H1 (cell line): ENCODE measurements around the gene TGM3. TPM values are rescaled to one million over a fixed set of nuclear protein-coding genes. Genes with fewer than 3 reads are reported as not detected.

Experiments used
- CTCF ChIA-PET: fragments of 300-600 bp; sonication (Branson Sonifier 250); formaldehyde crosslinking; loops from one replicate; lab custom pipeline; 2021; ENCODE audit not compliant: partially characterized antibody; lab: Charles Lee
- POLR2A ChIA-PET: fragments of 300-600 bp; sonication (Branson Sonifier 250); formaldehyde crosslinking; loops from one replicate; lab custom pipeline; 2021; ENCODE audit warnings: inconsistent platforms; ENCODE audit not compliant: partially characterized antibody; lab: Charles Lee
- DNase-seq, 2 experiments: peaks; one replicate each; pipeline versions ENCODE4 v3.0.0 to v3.0.0-alpha.2; 2010 to 2022; ENCODE audit warnings: low spot score in 2 of 2, low read depth in 1 of 2, mixed read lengths in 1 of 2
- FAIRE-seq: peaks from 2 replicates; lab custom pipeline; 2011; peaks lifted over from hg19 to GRCh38; lab: Jason Lieb, UNC
- H2AFZ ChIP-seq: 2 replicates; pipeline ENCODE4 v1.8.1; 2012; ENCODE audit warnings: low read length, inconsistent platforms
- H2AK5ac ChIP-seq: 2 replicates; pipeline ENCODE4 v1.6.1; 2013; ENCODE audit warnings: low read depth, low read length
- H2BK120ac ChIP-seq: replicated peaks from 2 replicates; pipeline ENCODE3; 2013; ENCODE audit warnings: low read depth, low read length, inconsistent platforms
- H2BK12ac ChIP-seq: 2 replicates; pipeline ENCODE4 v1.6.1; 2013; ENCODE audit warnings: low read depth, low read length
- H2BK15ac ChIP-seq: 2 replicates; pipeline ENCODE4 v1.6.1; 2013; ENCODE audit warnings: low read length
- H2BK20ac ChIP-seq: 2 replicates; pipeline ENCODE4 v1.6.1; 2013; ENCODE audit warnings: low read length
- H2BK5ac ChIP-seq: 2 replicates; pipeline ENCODE4 v1.6.1; 2013; ENCODE audit warnings: low read depth, low read length
- H3K14ac ChIP-seq: 2 replicates; pipeline ENCODE4 v1.6.1; 2013; ENCODE audit warnings: inconsistent platforms; ENCODE audit not compliant: insufficient read length
- H3K18ac ChIP-seq: 2 replicates; pipeline ENCODE4 v1.6.1; 2013; ENCODE audit warnings: low read length; ENCODE audit errors: extremely low read depth
- H3K23ac ChIP-seq: 2 replicates; pipeline ENCODE4 v1.6.1; 2013; ENCODE audit warnings: inconsistent platforms; ENCODE audit not compliant: insufficient read length
- H3K23me2 ChIP-seq: 2 replicates; pipeline ENCODE4 v1.6.1; 2013; ENCODE audit warnings: low read depth, low read length
- H3K27ac ChIP-seq: 2 replicates; pipeline ENCODE4 v1.6.1; 2011; ENCODE audit warnings: low read depth, low read length, inconsistent platforms
- H3K27me3 ChIP-seq, 4 experiments: replicated peaks in 1 of 4; 1 replicate in 1 of 4; 2 replicates in 3 of 4; pipeline versions ENCODE4 v1.6.1 to v1.8.1; 2011 to 2013; ENCODE audit warnings: low read length in 3 of 4, mild to moderate bottlenecking in 3 of 4, inconsistent platforms in 2 of 4, mixed read lengths in 2 of 4, moderate library complexity in 1 of 4; ENCODE audit not compliant: control insufficient read depth in 3 of 4, insufficient read depth in 3 of 4; ENCODE audit errors: extremely low read depth in 1 of 4
- H3K36me3 ChIP-seq, 4 experiments: 2 replicates each; pipeline versions ENCODE4 v1.6.1 to v1.8.1; 2011 to 2013; ENCODE audit warnings: mild to moderate bottlenecking in 4 of 4, low read length in 3 of 4, moderate library complexity in 2 of 4, control low read depth in 1 of 4, inconsistent platforms in 1 of 4; ENCODE audit not compliant: insufficient read depth in 4 of 4, control insufficient read depth in 2 of 4
- H3K4ac ChIP-seq: replicated peaks from 2 replicates; pipeline ENCODE3; 2013; ENCODE audit warnings: low read length, low read depth, mixed read lengths, inconsistent platforms; ENCODE audit not compliant: insufficient read length
- H3K4me1 ChIP-seq, 4 experiments: replicated peaks in 1 of 4; 1 replicate in 1 of 4; 2 replicates in 3 of 4; pipeline versions ENCODE4 v1.6.1 to v1.8.1; 2011 to 2013; ENCODE audit warnings: low read length in 3 of 4, inconsistent platforms in 2 of 4, mixed read lengths in 1 of 4; ENCODE audit not compliant: insufficient read depth in 4 of 4, control insufficient read depth in 3 of 4
- H3K4me2 ChIP-seq, 2 experiments: 2 replicates each; pipeline versions ENCODE4 v1.6.1 to v1.8.1; 2011 to 2013; ENCODE audit warnings: low read depth in 2 of 2, low read length in 2 of 2, control low read depth in 1 of 2, inconsistent platforms in 1 of 2, mild to moderate bottlenecking in 1 of 2; ENCODE audit not compliant: insufficient read depth in 1 of 2
- H3K4me3 ChIP-seq, 4 experiments: fragments of 200-600, 300-600 bp in 1 of 4; sonication (generic), shearing (Covaris generic), sonication (Bioruptor Twin) in 1 of 4; 2 replicates each; pipeline versions ENCODE4 v1.5.1 to v1.8.1; 2011 to 2016; ENCODE audit warnings: low read length in 4 of 4, low read depth in 3 of 4, control low read depth in 2 of 4, inconsistent platforms in 2 of 4, mild to moderate bottlenecking in 2 of 4, mixed read lengths in 1 of 4, moderate library complexity in 1 of 4; ENCODE audit not compliant: insufficient read depth in 2 of 4; ENCODE audit errors: extremely low read depth in 1 of 4
- H3K56ac ChIP-seq: replicated peaks from 2 replicates; pipeline ENCODE3; 2013; ENCODE audit warnings: low read depth, mild to moderate bottlenecking, mixed read lengths, low read length, inconsistent platforms; ENCODE audit not compliant: insufficient read length
- H3K79me1 ChIP-seq: 2 replicates; pipeline ENCODE4 v1.6.1; 2013; ENCODE audit warnings: low read depth, low read length, control low read depth
- H3K79me2 ChIP-seq, 2 experiments: 2 replicates each; pipeline versions ENCODE4 v1.6.1 to v1.8.1; 2012 to 2013; ENCODE audit warnings: low read length in 2 of 2, mild to moderate bottlenecking in 2 of 2, inconsistent platforms in 1 of 2; ENCODE audit not compliant: insufficient read depth in 2 of 2, control insufficient read depth in 1 of 2
- H3K9ac ChIP-seq, 4 experiments: replicated peaks in 1 of 4; 1 replicate in 1 of 4; 2 replicates in 3 of 4; pipeline versions ENCODE4 v1.6.1 to v1.8.1; 2011 to 2013; ENCODE audit warnings: low read depth in 3 of 4, low read length in 3 of 4, control low read depth in 2 of 4, mild to moderate bottlenecking in 2 of 4, moderate library complexity in 2 of 4, inconsistent platforms in 1 of 4; ENCODE audit errors: extremely low read depth in 1 of 4
- H3K9me3 ChIP-seq, 2 experiments: 2 replicates each; pipeline versions ENCODE4 v1.6.1 to v1.8.1; 2012 to 2013; ENCODE audit warnings: mild to moderate bottlenecking in 2 of 2, moderate library complexity in 2 of 2, control low read depth in 1 of 2, inconsistent platforms in 1 of 2, low read depth in 1 of 2, low read length in 1 of 2, mixed read lengths in 1 of 2; ENCODE audit not compliant: insufficient read depth in 2 of 2
- H4K20me1 ChIP-seq, 2 experiments: replicated peaks in 1 of 2; 2 replicates each; pipeline versions ENCODE3 to v1.8.1; 2011 to 2013; ENCODE audit warnings: inconsistent platforms in 2 of 2, low read length in 2 of 2, mild to moderate bottlenecking in 1 of 2; ENCODE audit not compliant: insufficient read depth in 2 of 2, control insufficient read depth in 1 of 2
- H4K5ac ChIP-seq: 2 replicates; pipeline ENCODE4 v1.6.1; 2013; ENCODE audit warnings: low read length, low read depth, mixed read lengths, inconsistent platforms; ENCODE audit not compliant: insufficient read length
- H4K8ac ChIP-seq: 2 replicates; pipeline ENCODE4 v1.8.0; 2013; ENCODE audit warnings: mild to moderate bottlenecking, moderate library complexity, low read length, inconsistent platforms; ENCODE audit not compliant: insufficient read depth; ENCODE audit errors: extremely low read depth
- H4K91ac ChIP-seq: replicated peaks from 2 replicates; pipeline ENCODE3; 2013; ENCODE audit warnings: low read length, mixed read lengths, inconsistent platforms; ENCODE audit not compliant: insufficient read length
- BCL11A ChIP-seq, 2 experiments: IDR thresholded peaks; one replicate each; pipeline ENCODE4 v1.6.1; 2011; ENCODE audit warnings: low read depth in 2 of 2, low read length in 2 of 2, mild to moderate bottlenecking in 2 of 2
- CBX8 ChIP-seq: fragments of 300-800, 300-1000 bp; sonication (generic); IDR thresholded peaks from 2 replicates; pipeline ENCODE4 v1.7.1; 2016; ENCODE audit warnings: low read depth, low read length, borderline replicate concordance
- CEBPB ChIP-seq: IDR thresholded peaks from 2 replicates; pipeline ENCODE4 v1.6.1; 2012; ENCODE audit warnings: low read depth, low read length
- CHD1 ChIP-seq: IDR thresholded peaks from 2 replicates; pipeline ENCODE4 v1.6.1; 2012; ENCODE audit warnings: low read depth, low read length, improper control_type of control experiment
- CREB1 ChIP-seq: IDR thresholded peaks from 2 replicates; pipeline ENCODE4 v1.6.1; 2012; ENCODE audit warnings: inconsistent platforms
- EGR1 ChIP-seq: IDR thresholded peaks from 2 replicates; pipeline ENCODE4 v1.6.1; 2011; ENCODE audit warnings: low read depth, low read length, borderline replicate concordance
- HDAC6 ChIP-seq: IDR thresholded peaks from one replicate; pipeline ENCODE4 v1.7.1; 2012; ENCODE audit warnings: low read depth, mild to moderate bottlenecking, inconsistent platforms, low read length, moderate library complexity
- JUND ChIP-seq: IDR thresholded peaks from 2 replicates; pipeline ENCODE4 v1.6.1; 2011; ENCODE audit warnings: mild to moderate bottlenecking, improper control_type of control experiment, low read length
- KDM4A ChIP-seq: IDR thresholded peaks from one replicate; pipeline ENCODE4 v1.7.1; 2012; ENCODE audit warnings: low read depth, mild to moderate bottlenecking, moderate library complexity, low read length, inconsistent platforms; ENCODE audit not compliant: severe bottlenecking
- MAX ChIP-seq: IDR thresholded peaks from 2 replicates; pipeline ENCODE4 v1.6.1; 2012; ENCODE audit warnings: inconsistent platforms
- NANOG ChIP-seq: IDR thresholded peaks from 2 replicates; pipeline ENCODE4 v1.6.1; 2011; ENCODE audit warnings: low read length, low read depth, mild to moderate bottlenecking, inconsistent platforms; ENCODE audit not compliant: insufficient read depth, poor library complexity, severe bottlenecking
- SAP30 ChIP-seq: fragments of 300-600 bp; sonication (generic); IDR thresholded peaks from 2 replicates; pipeline ENCODE4 v1.7.1; 2012; ENCODE audit warnings: low read length, moderate library complexity, mild to moderate bottlenecking, inconsistent platforms; ENCODE audit not compliant: insufficient read depth, insufficient replicate concordance
- SIN3A ChIP-seq, 2 experiments: IDR thresholded peaks in 1 of 2; conservative IDR thresholded peaks in 1 of 2; 2 replicates each; pipeline ENCODE4 v1.6.1; 2011 to 2012; ENCODE audit warnings: low read length in 2 of 2, improper control_type of control experiment in 1 of 2, low read depth in 1 of 2, mild to moderate bottlenecking in 1 of 2
- SUZ12 ChIP-seq: fragments of 200-600 bp; sonication (generic); IDR thresholded peaks from 2 replicates; pipeline ENCODE4 v1.6.1; 2012; ENCODE audit warnings: mild to moderate bottlenecking, inconsistent platforms, low read length, moderate library complexity, mixed read lengths
- TCF12 ChIP-seq: IDR thresholded peaks from 2 replicates; pipeline ENCODE4 v1.6.1; 2011; ENCODE audit warnings: low read depth, mild to moderate bottlenecking, low read length
- WGBS, 2 experiments: shearing (Covaris generic) in 1 of 2; methylation state at CpG; one replicate each; pipeline versions ENCODE4 v1.1.6 to v1.1.7; 2013 to 2015; ENCODE audit warnings: low lambda C conversion rate in 2 of 2, mixed read lengths in 2 of 2, inconsistent platforms in 1 of 2, low coverage in 1 of 2, missing lambda C conversion rate in 1 of 2; ENCODE audit not compliant: insufficient replicate concordance in 2 of 2, insufficient coverage in 1 of 2, insufficient read length in 1 of 2; ENCODE audit errors: extremely low coverage in 1 of 2, missing lambda C conversion rate in 1 of 2; 5-methylcytosine and 5-hydroxymethylcytosine counted together
- polyA plus RNA-seq, 7 experiments: library from polyadenylated mRNA; depleted of rRNA in 3 of 7; stranded (reverse) in 5 of 7; unstranded in 2 of 7; fragments of >200 nt in 5 of 7; fragments of 200-250 nt in 2 of 7; gene quantifications; 1 replicate in 5 of 7; 2 replicates in 1 of 7; 4 replicates in 1 of 7; pipeline versions ENCODE4 v1.2.1 to v1.2.3, GENCODE V29; 2011 to 2013; ENCODE audit warnings: missing spikeins in 2 of 7, mixed read lengths in 2 of 7
- total RNA-seq: library from RNA; stranded (reverse); fragmentation: NEBNext Ultra II Directional; extraction: Animal tissue kit (Norgen Biotek cat#: 25700); gene quantifications from 2 replicates; pipeline ENCODE4 v1.2.1, GENCODE V29; 2021

Gene TGM3
- total and polyA plus RNA-seq, 2 of the 8 experiments (the other 6 are each of a cell fraction or from before 2014, with no cell fraction given): 0.12 TPM; not detected in 1

- no peak overlapping the region for H3K4me2 ChIP-seq
- no peak overlapping the region for H3K9ac ChIP-seq
- H3K18ac ChIP-seq: no peak overlapping the region
- WGBS, 2 experiments: 91% methylated on average over 3 of the region's 3 CpGs; no CpG with 5 or more reads in 1 of the 2 experiments
- no peak overlapping the region for H3K27ac ChIP-seq
- no peak overlapping the region for H2AFZ ChIP-seq
- no peak overlapping the region for H3K23ac ChIP-seq
- H4K5ac ChIP-seq: no peak overlapping the region
- H3K79me1 ChIP-seq: no peaks in the 10 kb centered on the region
- H2BK20ac ChIP-seq: no peak overlapping the region
- no peak overlapping the region for H2BK5ac ChIP-seq
- H3K4me1 ChIP-seq: no peaks in the 10 kb centered on the region
- H2BK15ac ChIP-seq: no peak overlapping the region
- H3K23me2 ChIP-seq: no peaks in the 10 kb centered on the region
- no peaks in the 10 kb centered on the region for H3K9me3 ChIP-seq
- ChIA-PET POLR2A (interaction anchor here (1.5 kb wide), 1 partner anchor 109 kb away, joined by 3 read pairs; no protein-coding TSS in a partner anchor), CTCF (interaction anchor here (0.8 to 1.0 kb wide), 2 partner anchors 18 to 29 kb away, joined by 3 read pairs; no protein-coding TSS in a partner anchor)
- H4K20me1 ChIP-seq: no peaks in the 10 kb centered on the region
- no peak overlapping the region for H4K91ac ChIP-seq
- no peak overlapping the region for H3K4me3 ChIP-seq
- no peaks in the 10 kb centered on the region for H3K79me2 ChIP-seq
- no peak for DNase-seq
- H3K56ac ChIP-seq: no peak overlapping the region
- H2AK5ac ChIP-seq: no peak overlapping the region
- H4K8ac ChIP-seq: no peak overlapping the region
- no peak overlapping the region for H3K4ac ChIP-seq
- H3K14ac ChIP-seq: no peak overlapping the region
- H3K36me3 ChIP-seq: no peaks in the 10 kb centered on the region
- FAIRE-seq: no peak
- H2BK12ac ChIP-seq: no peak overlapping the region
- no peaks in the 10 kb centered on the region for H3K27me3 ChIP-seq
- H2BK120ac ChIP-seq: no peak overlapping the region
- no peak for TF ChIP-seq MAX
- TF ChIP-seq CREB1: no peak
- TF ChIP-seq SIN3A (conservative IDR thresholded peaks at IDR 0.05 in 1 of 2, IDR thresholded peaks at IDR 0.05 in 1 of 2; ENCODE audit: low read depth in 1 of 2, low read length in 2 of 2): no peak
- TF ChIP-seq SAP30: no peak
- no peak for TF ChIP-seq CBX8
- TF ChIP-seq HDAC6: no peak
- no peak for TF ChIP-seq SUZ12
- no peak for TF ChIP-seq CEBPB
- TF ChIP-seq NANOG: no peak
- no peak for TF ChIP-seq CHD1
- no peak for TF ChIP-seq EGR1
- no peak for TF ChIP-seq KDM4A
- no peak for TF ChIP-seq JUND
- no peak for TF ChIP-seq BCL11A (IDR thresholded peaks at IDR 0.05; ENCODE audit: low read depth in 2 of 2, low read length in 2 of 2)
- no peak for TF ChIP-seq TCF12
These were observed 62.2 kb downstream of the TGM3 start for GRCh38 chr20:2358006-2358405.
